Activated CD8-positive, alpha-beta memory T cell treated with anti-CD3 and anti-CD28 coated beads, Interleukin-2, amount 10 ng/mL, durations not matched to agents 7 days and 5 days (primary cell): ENCODE data around the gene SLC25A43. TPM values are rescaled to one million over a fixed set of nuclear protein-coding genes. Genes with fewer than 3 reads are reported as not detected.

ENCODE experiments used
- ATAC-seq: fragments of 150-1000 bp; cut with Tn5 transposase; one replicate; pipeline ENCODE4 v1.10.0; 2021; ENCODE audit warnings: moderate library complexity
- CTCF ChIA-PET: fragments of 350-600 bp; sonication (Branson Sonifier 250); formaldehyde crosslinking; loops from one replicate; lab custom pipeline; 2021; ENCODE audit warnings: antibody characterized with exemption; lab: Charles Lee
- DNase-seq: peaks from one replicate; pipeline ENCODE4 v3.0.0-alpha.2; 2020
- H3K27ac Mint-ChIP-seq: one replicate; pipeline ENCODE4 v1.8.0; 2021; ENCODE audit warnings: mild to moderate bottlenecking, mixed read lengths
- H3K27me3 Mint-ChIP-seq: one replicate; pipeline ENCODE4 v1.8.0; 2021; ENCODE audit warnings: mixed read lengths
- H3K36me3 Mint-ChIP-seq: one replicate; pipeline ENCODE4 v1.8.0; 2021; ENCODE audit warnings: mild to moderate bottlenecking, mixed read lengths
- H3K4me1 Mint-ChIP-seq: one replicate; pipeline ENCODE4 v1.8.0; 2021; ENCODE audit warnings: mixed read lengths
- H3K4me3 Mint-ChIP-seq: one replicate; pipeline ENCODE4 v1.8.0; 2021; ENCODE audit warnings: mild to moderate bottlenecking, moderate library complexity, mixed read lengths
- H3K9me3 Mint-ChIP-seq: one replicate; pipeline ENCODE4 v1.8.0; 2022; ENCODE audit warnings: low read depth, mixed read lengths
- total RNA-seq, 2 experiments: library from RNA; stranded (reverse); gene quantifications; one replicate each; pipeline ENCODE4 v1.2.3, GENCODE V29; 2021

Gene SLC25A43
- total RNA-seq, 2 experiments from 2014 or later = 8.0 to 8.9 TPM

DNA sequence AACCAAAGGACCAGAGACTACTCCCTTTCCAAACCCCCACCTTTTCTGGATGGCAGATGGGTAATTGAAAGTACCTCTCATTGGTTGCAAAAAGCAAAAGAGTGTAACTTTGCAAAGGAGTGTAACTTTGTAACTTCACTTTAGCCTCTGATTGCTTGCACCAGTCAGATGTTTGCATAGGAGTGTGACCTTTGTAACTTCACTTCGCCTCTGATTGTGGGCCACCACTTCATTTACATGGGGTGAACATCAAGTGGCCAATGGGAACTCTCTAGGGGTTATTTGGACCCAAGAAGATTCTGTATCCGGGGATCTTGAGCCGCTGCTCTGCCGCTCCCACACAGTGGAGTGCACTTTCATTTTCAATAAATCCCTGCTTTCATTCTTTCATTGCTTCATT, 9.9 kb upstream of the SLC25A43 start:
- DNase-seq (no peak), ATAC-seq (no peak)
- Mint-ChIP-seq H3K36me3 (no peaks in the 10 kb centered on the region), H3K27me3 (no peaks in the 10 kb centered on the region), H3K4me1 (no peaks in the 10 kb centered on the region), H3K9me3 (no peaks in the 10 kb centered on the region), H3K4me3 (no peak overlapping the region), H3K27ac (no peak overlapping the region)
- CTCF ChIA-PET = no interaction called here

DNA sequence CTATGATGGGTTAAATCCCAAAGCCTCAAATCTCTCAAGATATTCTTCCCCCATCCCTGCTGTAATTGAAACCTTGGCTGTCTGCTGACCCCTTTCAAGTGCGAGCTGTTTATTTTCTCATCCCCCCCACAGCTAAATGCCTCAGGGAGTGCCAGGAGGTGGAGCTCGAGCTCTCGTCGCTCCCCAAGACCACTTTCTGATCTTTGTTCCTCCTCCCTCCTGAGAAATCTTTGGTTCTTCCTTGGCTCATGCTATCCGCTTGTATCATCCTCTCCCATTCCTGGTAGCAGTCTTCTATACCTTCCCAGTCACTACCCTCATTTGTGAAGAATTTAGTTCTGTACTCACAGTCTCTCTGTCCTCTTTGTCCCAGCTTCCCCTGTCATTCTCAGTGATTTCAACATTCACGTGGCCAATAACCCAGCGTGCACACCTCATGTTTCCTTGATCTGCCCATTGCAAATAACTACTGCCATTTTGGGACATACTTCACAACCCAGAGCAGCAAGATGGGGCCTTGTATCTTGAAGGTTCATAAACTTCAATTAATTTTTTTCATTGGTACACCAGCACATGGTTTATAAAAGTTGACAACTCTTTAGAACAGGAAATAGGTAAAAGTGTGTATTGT, 9.2 kb upstream of the SLC25A43 start:
- H3K27me3 Mint-ChIP-seq = no peaks in the 10 kb centered on the region
- no peak for ATAC-seq
- H3K4me3 Mint-ChIP-seq = no peak overlapping the region
- H3K4me1 Mint-ChIP-seq = no peaks in the 10 kb centered on the region
- H3K9me3 Mint-ChIP-seq = no peaks in the 10 kb centered on the region
- DNase-seq = no peak
- no peak overlapping the region for H3K27ac Mint-ChIP-seq
- H3K36me3 Mint-ChIP-seq = no peaks in the 10 kb centered on the region
- CTCF ChIA-PET = no interaction called here

DNA sequence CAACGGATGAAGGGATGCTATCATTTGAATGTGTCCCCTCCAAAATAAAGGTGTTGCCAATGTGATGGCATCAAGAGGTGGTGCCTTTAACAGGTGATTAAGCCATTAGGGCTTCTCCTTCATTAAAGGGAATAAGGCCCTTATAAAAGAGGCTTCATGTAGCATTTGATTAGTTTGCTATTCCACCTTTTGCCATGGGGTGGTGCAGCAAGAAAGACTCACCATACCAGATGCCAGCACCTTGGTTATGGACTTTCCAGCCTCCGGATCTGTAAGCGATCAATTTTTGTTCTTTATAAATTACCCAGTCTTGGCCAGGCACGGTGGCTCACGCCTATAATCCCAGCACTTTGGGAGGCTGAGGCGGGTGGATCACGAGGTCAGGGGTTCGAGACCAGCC, 7.9 kb upstream of the SLC25A43 start:
- no peak for DNase-seq
- Mint-ChIP-seq H3K4me3 (no peak overlapping the region), H3K27ac (no peak overlapping the region), H3K9me3 (no peaks in the 10 kb centered on the region), H3K4me1 (no peaks in the 10 kb centered on the region), H3K36me3 (no peaks in the 10 kb centered on the region), H3K27me3 (no peaks in the 10 kb centered on the region)
- CTCF ChIA-PET = no interaction called here
- ATAC-seq = no peak

DNA sequence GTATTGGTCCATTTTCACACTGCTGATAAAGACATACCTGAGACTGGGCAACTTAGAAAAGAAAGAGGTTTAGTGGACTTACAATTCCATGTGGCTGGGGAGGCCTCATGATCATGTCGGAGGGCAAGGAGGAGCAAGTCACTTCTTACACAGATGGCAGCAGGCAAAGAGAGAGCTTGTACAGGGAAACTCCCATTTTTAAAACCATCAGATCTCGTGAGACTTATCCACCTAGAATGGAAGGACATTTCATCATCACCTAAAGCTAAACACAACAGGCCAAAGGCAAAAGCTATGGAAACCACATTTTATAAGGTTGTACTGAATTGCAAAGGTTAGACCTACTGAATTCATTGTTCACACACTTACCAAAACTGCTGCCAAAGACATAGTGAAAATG, 6.0 kb upstream of the SLC25A43 start:
- DNase-seq (no peak), ATAC-seq (no peak)
- Mint-ChIP-seq H3K9me3 (no peaks in the 10 kb centered on the region), H3K36me3 (no peaks in the 10 kb centered on the region), H3K27me3 (no peaks in the 10 kb centered on the region), H3K4me1 (no peaks in the 10 kb centered on the region), H3K27ac (no peak overlapping the region), H3K4me3 (no peak overlapping the region)
- CTCF ChIA-PET = no interaction called here

DNA sequence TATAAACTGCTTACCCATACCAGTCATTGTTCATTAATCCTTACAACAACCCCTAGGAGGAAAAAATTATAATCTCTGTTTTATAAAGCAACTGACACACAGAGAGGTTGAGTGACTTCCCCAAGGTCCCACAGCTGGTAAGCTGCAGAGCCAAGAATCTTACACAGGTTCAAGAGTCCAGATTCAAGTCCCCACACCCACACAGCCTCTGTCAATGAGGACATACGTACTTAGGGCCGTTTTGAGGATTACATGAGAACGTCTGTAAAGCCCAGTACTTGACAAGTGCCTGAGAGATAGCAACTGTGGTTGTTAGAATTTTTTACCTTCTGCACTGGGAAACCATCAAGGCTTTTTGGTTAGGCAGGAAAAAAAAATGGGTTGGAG, 556 bp upstream of the SLC25A43 start:
- Mint-ChIP-seq H3K4me3 (peak overlapping the region; percentile 71), H3K36me3 (no peaks in the 10 kb centered on the region), H3K9me3 (no peaks in the 10 kb centered on the region), H3K27me3 (no peaks in the 10 kb centered on the region), H3K4me1 (peaks cover 25% of the 10 kb centered on the region), H3K27ac (peak overlapping the region; percentile 84)
- ATAC-seq = no peak
- no peak for DNase-seq
- CTCF ChIA-PET = no interaction called here

DNA sequence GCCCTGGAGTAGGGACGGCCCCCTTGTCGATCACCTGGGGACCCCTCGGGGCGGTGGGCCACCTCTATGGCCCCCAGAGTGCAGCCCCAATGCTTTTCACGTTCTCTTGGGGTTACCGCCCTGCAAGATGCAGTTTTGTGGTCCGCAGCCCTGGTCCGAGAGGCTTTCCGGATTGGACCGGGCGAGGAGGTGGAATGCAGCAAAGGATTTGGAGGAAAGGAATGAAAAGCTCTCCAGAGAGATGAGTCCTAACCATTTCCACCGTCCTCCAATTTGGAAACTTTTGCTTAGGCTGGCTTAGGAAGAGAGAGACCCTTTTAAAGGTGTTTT, 601 bp downstream of the SLC25A43 start:
- Mint-ChIP-seq H3K4me1 (peaks cover 25% of the 10 kb centered on the region), H3K9me3 (no peaks in the 10 kb centered on the region), H3K4me3 (peak overlapping the region; percentile 64), H3K27ac (no peak overlapping the region), H3K27me3 (no peaks in the 10 kb centered on the region), H3K36me3 (no peaks in the 10 kb centered on the region)
- DNase-seq (no peak), ATAC-seq (no peak)
- CTCF ChIA-PET = no interaction called here

DNA sequence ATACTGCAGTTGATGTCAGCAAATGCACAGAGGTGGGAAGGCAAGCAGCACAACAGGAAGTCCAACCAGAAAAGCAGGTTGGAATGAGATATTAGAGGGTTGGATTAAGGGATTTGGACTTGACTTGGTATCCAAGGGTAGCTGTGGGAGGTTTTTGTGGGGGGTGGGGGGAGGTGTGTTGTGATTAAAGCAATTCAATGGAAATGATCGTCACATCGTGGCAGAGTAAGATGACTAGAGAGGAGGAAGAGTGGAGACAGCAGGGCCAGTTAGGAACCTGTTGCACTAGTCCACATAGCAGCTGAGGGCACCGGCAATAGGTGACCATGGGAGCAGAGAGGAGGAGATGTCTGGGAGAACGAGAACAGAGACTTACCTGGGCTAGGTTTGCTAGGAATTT, 2.4 kb downstream of the SLC25A43 start:
- ATAC-seq (no peak), DNase-seq (no peak)
- H3K27me3 Mint-ChIP-seq = no peaks in the 10 kb centered on the region
- H3K4me1 Mint-ChIP-seq = peaks cover 25% of the 10 kb centered on the region
- CTCF ChIA-PET = no interaction called here
- H3K4me3 Mint-ChIP-seq = no peak overlapping the region
- no peaks in the 10 kb centered on the region for H3K9me3 Mint-ChIP-seq
- no peak overlapping the region for H3K27ac Mint-ChIP-seq
- H3K36me3 Mint-ChIP-seq = peaks cover 2% of the 10 kb centered on the region

DNA sequence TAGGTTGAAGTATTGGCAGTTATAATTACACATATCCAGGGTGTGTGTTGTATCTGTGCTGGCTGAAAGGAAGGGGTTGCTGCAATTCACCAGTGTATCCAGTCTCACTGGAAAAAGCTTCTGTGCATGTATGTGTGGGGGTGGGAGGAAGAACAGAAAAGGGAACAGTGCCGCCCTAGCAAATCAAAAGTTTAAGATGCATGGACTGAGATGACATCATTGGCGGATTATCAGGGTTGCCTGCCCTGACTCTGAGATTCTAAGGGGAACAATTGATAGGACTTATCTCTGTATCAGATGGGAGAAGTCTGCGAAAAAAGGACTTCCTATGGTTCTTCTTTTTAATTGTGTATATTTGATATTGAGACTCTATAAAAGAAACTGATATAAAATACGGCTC, 3.5 kb downstream of the SLC25A43 start:
- H3K27ac Mint-ChIP-seq = no peak overlapping the region

DNA sequence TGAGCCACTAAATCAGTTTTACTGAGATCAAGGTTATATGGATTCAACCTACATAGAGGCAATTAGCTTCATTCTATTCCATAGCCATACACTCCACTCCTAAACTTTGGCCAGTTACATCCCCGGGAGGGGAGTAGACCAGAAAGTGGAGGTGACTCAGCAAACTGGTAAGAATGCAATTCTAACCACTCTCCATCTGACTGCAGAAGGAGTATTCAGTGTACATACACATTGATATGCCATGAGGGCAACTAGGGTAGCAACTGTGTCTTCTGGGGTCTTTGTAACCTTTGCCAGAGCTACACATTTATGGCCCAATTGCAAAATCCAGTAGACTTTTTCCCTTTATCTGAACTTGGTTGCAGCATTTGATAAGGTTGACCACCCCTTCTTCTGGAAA, 7.6 kb downstream of the SLC25A43 start:
- Mint-ChIP-seq H3K27me3 (no peaks in the 10 kb centered on the region), H3K27ac (no peak overlapping the region), H3K9me3 (no peaks in the 10 kb centered on the region), H3K4me1 (no peaks in the 10 kb centered on the region), H3K4me3 (no peak overlapping the region), H3K36me3 (peaks cover 6% of the 10 kb centered on the region)
- DNase-seq = no peak
- ATAC-seq = no peak
- CTCF ChIA-PET = no interaction called here

More for the DNA sequence above, 3.5 kb downstream of the SLC25A43 start:
- CTCF ChIA-PET = no interaction called here
- Mint-ChIP-seq H3K4me1 (peaks cover 25% of the 10 kb centered on the region), H3K27me3 (no peaks in the 10 kb centered on the region), H3K36me3 (peaks cover 3% of the 10 kb centered on the region), H3K4me3 (no peak overlapping the region), H3K9me3 (no peaks in the 10 kb centered on the region)
- no peak for DNase-seq
- ATAC-seq = no peak

DNA sequence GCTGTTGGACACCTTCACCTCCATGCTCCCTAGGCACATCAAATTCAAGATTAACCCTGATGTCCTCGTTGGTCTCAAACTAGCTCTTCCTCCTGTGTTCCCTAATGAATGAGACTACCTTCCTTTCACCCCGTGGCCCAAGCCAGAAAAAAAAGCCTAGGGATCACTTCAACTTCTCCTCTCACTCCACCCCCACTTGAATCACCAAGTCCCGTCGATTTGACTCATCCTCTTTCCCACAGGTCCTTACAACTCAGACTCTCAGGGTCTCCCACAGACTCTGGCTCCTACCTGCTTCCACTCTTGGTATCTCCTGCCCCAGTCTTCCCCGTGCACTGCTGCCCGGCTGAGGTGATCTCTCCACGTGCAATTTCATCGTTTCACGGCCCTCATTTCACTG, 8.5 kb downstream of the SLC25A43 start:
- Mint-ChIP-seq H3K4me3 (no peak overlapping the region), H3K27ac (no peak overlapping the region), H3K36me3 (peaks cover 7% of the 10 kb centered on the region), H3K4me1 (no peaks in the 10 kb centered on the region), H3K27me3 (no peaks in the 10 kb centered on the region), H3K9me3 (no peaks in the 10 kb centered on the region)
- DNase-seq = no peak
- CTCF ChIA-PET = no interaction called here
- ATAC-seq = no peak

DNA sequence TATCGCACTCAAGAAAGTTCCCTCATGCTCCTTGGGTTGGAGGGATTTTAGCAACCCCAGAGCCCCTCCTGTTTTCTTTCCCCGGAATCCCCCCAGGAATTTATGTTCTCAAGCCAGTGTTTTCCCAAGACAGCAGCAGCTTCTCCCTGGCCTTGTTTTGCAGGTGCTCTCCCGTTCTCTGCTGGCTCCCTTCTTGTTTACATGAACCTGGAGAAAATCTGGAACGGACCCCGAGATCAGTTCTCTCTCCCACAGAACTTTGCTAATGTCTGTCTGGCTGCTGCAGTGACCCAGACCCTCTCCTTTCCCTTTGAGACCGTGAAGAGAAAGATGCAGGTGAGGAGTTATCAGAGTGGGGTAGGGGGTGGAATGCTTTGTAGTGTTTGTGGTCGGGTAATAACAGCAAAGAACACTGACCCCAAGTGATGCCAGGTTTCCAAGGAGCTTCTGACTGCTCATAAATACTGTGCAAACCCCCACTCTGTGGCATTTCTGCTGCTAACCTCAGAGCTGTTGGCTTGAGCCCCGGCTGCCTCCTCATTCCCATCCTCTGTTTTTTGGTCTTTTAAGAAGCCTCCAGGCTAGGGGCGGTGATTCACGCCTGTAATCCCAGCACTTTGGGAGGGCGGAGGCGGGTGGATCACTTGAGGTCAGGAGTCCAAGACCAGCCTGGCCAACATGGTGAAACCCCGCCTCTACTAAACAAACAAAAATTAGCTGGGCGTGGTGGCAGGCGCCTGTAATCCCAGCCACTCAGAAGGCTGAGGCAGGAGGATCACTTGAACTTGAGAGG, 11.1 kb downstream of the SLC25A43 start:
- Mint-ChIP-seq H3K36me3 (peaks cover 7% of the 10 kb centered on the region), H3K9me3 (no peaks in the 10 kb centered on the region), H3K4me3 (no peak overlapping the region), H3K27ac (no peak overlapping the region), H3K27me3 (no peaks in the 10 kb centered on the region), H3K4me1 (no peaks in the 10 kb centered on the region)
- ATAC-seq (no peak), DNase-seq (no peak)
- CTCF ChIA-PET = no interaction called here

DNA sequence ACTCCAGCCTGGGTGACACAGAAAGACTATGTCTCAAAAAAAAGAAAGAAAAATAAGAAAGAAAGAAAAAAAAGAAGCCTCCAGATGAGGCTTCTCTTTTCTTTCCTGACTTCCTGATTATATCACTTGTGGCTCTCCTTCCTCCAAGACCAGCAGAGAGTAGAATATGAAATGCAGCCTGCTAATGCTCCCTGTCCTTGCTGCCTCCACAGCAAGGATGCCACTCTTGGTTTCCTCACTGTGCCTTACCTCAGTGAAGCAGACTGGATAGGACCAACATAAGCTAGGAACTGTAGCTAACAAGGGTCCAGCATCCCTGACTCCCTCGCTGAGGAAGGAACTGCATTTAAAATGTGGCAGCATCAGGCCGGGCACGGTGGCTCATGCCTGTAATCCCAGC, 11.7 kb downstream of the SLC25A43 start:
- no peak overlapping the region for H3K27ac Mint-ChIP-seq
- CTCF ChIA-PET = no interaction called here
- no peak for ATAC-seq
- H3K36me3 Mint-ChIP-seq = peaks cover 7% of the 10 kb centered on the region
- H3K9me3 Mint-ChIP-seq = no peaks in the 10 kb centered on the region
- H3K27me3 Mint-ChIP-seq = no peaks in the 10 kb centered on the region
- no peak for DNase-seq
- H3K4me3 Mint-ChIP-seq = no peak overlapping the region
- H3K4me1 Mint-ChIP-seq = no peaks in the 10 kb centered on the region

DNA sequence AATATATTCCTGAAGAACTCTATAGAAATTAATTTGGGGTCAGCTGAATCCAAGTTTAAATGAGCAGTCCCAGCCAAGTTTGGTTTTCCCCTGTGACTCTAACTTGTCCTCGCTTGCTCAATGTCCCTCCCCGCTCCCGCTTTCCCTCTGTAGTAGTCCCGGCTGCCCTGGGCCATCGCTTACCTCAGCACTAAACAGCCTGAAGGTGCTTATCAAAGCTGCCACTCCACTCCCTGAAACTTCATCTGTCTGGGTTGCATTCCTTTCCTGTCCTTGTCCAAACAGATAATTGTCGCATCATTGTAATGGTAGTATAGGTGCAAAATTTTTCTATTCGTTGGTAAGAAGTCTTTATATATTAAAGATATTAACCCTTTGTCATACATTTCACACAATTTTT, 12.8 kb downstream of the SLC25A43 start:
- Mint-ChIP-seq H3K27me3 (no peaks in the 10 kb centered on the region), H3K36me3 (peaks cover 5% of the 10 kb centered on the region), H3K27ac (no peak overlapping the region), H3K4me3 (no peak overlapping the region), H3K4me1 (no peaks in the 10 kb centered on the region), H3K9me3 (no peaks in the 10 kb centered on the region)
- ATAC-seq (no peak), DNase-seq (no peak)
- CTCF ChIA-PET = no interaction called here

DNA sequence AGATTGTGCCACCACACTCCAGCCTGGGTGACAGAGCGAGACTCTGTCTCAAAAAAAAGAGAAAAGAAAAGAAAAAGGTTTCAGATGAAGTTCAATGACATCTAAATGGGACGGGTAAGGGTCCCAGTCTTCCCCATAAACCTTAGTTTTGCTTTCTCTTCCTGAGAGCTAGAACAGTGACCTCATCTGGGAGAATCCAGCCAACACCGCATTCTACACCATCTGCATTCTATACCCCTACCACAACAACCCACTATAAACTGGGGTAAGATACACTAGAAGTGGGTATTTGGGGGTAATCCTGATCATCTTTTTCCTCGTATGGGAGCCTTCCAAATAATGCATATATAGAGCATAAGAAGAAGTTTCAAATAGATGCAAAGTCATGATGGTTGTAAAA, 18.2 kb downstream of the SLC25A43 start:
- CTCF ChIA-PET = interaction anchor here (1.4 kb wide), 1 partner anchor 9 kb away, joined by 4 read pairs; no protein-coding TSS in a partner anchor
- Mint-ChIP-seq H3K27ac (no peak overlapping the region), H3K4me1 (no peaks in the 10 kb centered on the region), H3K9me3 (no peaks in the 10 kb centered on the region), H3K4me3 (no peak overlapping the region), H3K36me3 (no peaks in the 10 kb centered on the region), H3K27me3 (no peaks in the 10 kb centered on the region)
- DNase-seq = no peak
- no peak for ATAC-seq
